ENCODE measurements around the gene ATP2B2. TPM values are rescaled to one million over a fixed set of nuclear protein-coding genes. Genes with fewer than 3 reads are reported as not detected.

Gene ATP2B2
- total RNA-seq, 4 donors from 2014 or later: 0.42 to 2.0 (median 1.1) TPM

GRCh38 chr3:10489746-10490483 is 15.5 kb downstream of the ATP2B2 start:
- H3K4me3 ChIP-seq: no peak overlapping the region
- no peaks in the 10 kb centered on the region for H3K9me3 ChIP-seq
- H3K4me1 ChIP-seq: no peaks in the 10 kb centered on the region
- DNase-seq (ENCODE audit: low spot score in 2 of 2): no peak
- 76 to 80% methylated on average over 10 of the region's 10 CpGs for WGBS, 2 donors
- no peaks in the 10 kb centered on the region for H3K36me3 ChIP-seq
- H3K27me3 ChIP-seq: no peaks in the 10 kb centered on the region
- TF ChIP-seq EP300 (IDR thresholded peaks at IDR 0.05) (no peak), POLR2A (IDR thresholded peaks at IDR 0.05) (no peak), CTCF (IDR thresholded peaks at IDR 0.05) (no peak)
- no peak overlapping the region for H3K27ac ChIP-seq

- Histone ChIP-seq H3K4me1 (no peaks in the 10 kb centered on the region), H3K9me3 (no peaks in the 10 kb centered on the region), H3K4me3 (no peak overlapping the region), H3K27me3 (no peaks in the 10 kb centered on the region), H3K27ac (no peak overlapping the region), H3K36me3 (no peaks in the 10 kb centered on the region)
- TF ChIP-seq CTCF (IDR thresholded peaks at IDR 0.05) (no peak), POLR2A (IDR thresholded peaks at IDR 0.05) (no peak), EP300 (IDR thresholded peaks at IDR 0.05) (no peak)
- no peak for DNase-seq (ENCODE audit: low spot score in 2 of 2)
- WGBS, 2 donors: 87 to 92% methylated on average over 3 of the region's 4 CpGs
These were observed 17.3 kb downstream of the ATP2B2 start for GRCh38 chr3:10487988-10488633.

GRCh38 chr3:10485806-10486205 is 19.6 kb downstream of the ATP2B2 start:
- Histone ChIP-seq H3K27ac (no peak overlapping the region), H3K4me1 (no peaks in the 10 kb centered on the region), H3K4me3 (no peak overlapping the region), H3K9me3 (no peaks in the 10 kb centered on the region), H3K36me3 (no peaks in the 10 kb centered on the region), H3K27me3 (no peaks in the 10 kb centered on the region)
- no peak for TF ChIP-seq POLR2A (IDR thresholded peaks at IDR 0.05)
- no peak for TF ChIP-seq CTCF (IDR thresholded peaks at IDR 0.05)
- TF ChIP-seq EP300 (IDR thresholded peaks at IDR 0.05): no peak
- WGBS, 2 donors: 87 to 97% methylated on average over 7 to 8 of the region's 8 CpGs
- no peak for DNase-seq (ENCODE audit: low spot score in 2 of 2)

- H3K4me3 ChIP-seq: no peak overlapping the region
- no peak for DNase-seq (ENCODE audit: low spot score in 2 of 2)
- no peaks in the 10 kb centered on the region for H3K4me1 ChIP-seq
- H3K27ac ChIP-seq: no peak overlapping the region
- WGBS, 2 donors: 69 to 70% methylated on average over 12 of the region's 12 CpGs
- TF ChIP-seq EP300 (IDR thresholded peaks at IDR 0.05) (no peak), CTCF (IDR thresholded peaks at IDR 0.05) (no peak), POLR2A (IDR thresholded peaks at IDR 0.05) (no peak)
- H3K9me3 ChIP-seq: no peaks in the 10 kb centered on the region
- H3K27me3 ChIP-seq: no peaks in the 10 kb centered on the region
- no peaks in the 10 kb centered on the region for H3K36me3 ChIP-seq
These were observed 20.0 kb downstream of the ATP2B2 start for GRCh38 chr3:10485380-10485779.

GRCh38 chr3:10484709-10485108 is 20.7 kb downstream of the ATP2B2 start:
- no peak for DNase-seq (ENCODE audit: low spot score in 2 of 2)
- 92 to 97% methylated on average over 3 of the region's 3 CpGs for WGBS, 2 donors

More at GRCh38 chr3:10484709-10485108, 20.7 kb downstream of the ATP2B2 start:
- H3K27ac ChIP-seq: no peak overlapping the region
- H3K4me3 ChIP-seq: no peak overlapping the region
- no peaks in the 10 kb centered on the region for H3K27me3 ChIP-seq
- H3K36me3 ChIP-seq: no peaks in the 10 kb centered on the region
- TF ChIP-seq EP300 (IDR thresholded peaks at IDR 0.05) (no peak), CTCF (IDR thresholded peaks at IDR 0.05) (no peak), POLR2A (IDR thresholded peaks at IDR 0.05) (no peak)
- H3K4me1 ChIP-seq: no peaks in the 10 kb centered on the region
- H3K9me3 ChIP-seq: no peaks in the 10 kb centered on the region

All from tibial nerve (tissue), 4 donors.